ENCODE measurements around the gene YWHAE.

Gene YWHAE

DNA sequence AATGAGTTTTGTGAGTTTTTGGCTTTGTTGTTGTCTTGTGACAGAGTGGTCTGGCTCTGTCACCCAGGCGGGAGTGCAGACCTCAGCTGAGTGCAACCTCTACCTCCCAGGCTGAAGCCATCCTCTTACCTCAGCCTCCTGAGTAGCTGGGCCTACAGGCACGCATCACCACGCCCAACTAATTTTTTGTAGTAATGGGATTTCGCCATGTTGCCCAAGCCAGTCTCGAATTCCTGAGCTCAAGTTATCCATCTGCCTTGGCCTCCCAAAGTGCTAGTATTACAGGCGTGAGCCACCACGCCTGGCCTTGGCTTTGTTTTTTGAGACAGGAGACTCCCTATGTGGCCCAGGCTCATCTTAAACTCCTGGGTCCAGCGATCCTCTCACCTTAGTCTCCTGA, 40.9 kb upstream of the YWHAE start:
- Histone ChIP-seq H3K27me3 (no peaks in the 10 kb centered on the region), H3K36me3 (no peaks in the 10 kb centered on the region; the same call in 1 of the 2 replicates), H3K9me3 (no peaks in the 10 kb centered on the region), H3K4me3 (ENCODE audit: low read depth, low read length) (no peak overlapping the region), H3K4me1 (no peaks in the 10 kb centered on the region)
- no peak for DNase-seq
- TF ChIP-seq, protein P1, sequence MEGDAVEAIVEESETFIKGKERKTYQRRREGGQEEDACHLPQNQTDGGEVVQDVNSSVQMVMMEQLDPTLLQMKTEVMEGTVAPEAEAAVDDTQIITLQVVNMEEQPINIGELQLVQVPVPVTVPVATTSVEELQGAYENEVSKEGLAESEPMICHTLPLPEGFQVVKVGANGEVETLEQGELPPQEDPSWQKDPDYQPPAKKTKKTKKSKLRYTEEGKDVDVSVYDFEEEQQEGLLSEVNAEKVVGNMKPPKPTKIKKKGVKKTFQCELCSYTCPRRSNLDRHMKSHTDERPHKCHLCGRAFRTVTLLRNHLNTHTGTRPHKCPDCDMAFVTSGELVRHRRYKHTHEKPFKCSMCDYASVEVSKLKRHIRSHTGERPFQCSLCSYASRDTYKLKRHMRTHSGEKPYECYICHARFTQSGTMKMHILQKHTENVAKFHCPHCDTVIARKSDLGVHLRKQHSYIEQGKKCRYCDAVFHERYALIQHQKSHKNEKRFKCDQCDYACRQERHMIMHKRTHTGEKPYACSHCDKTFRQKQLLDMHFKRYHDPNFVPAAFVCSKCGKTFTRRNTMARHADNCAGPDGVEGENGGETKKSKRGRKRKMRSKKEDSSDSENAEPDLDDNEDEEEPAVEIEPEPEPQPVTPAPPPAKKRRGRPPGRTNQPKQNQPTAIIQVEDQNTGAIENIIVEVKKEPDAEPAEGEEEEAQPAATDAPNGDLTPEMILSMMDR (IDR thresholded peaks at IDR 0.05; ENCODE audit: low read depth, low read length): no peak

DNA sequence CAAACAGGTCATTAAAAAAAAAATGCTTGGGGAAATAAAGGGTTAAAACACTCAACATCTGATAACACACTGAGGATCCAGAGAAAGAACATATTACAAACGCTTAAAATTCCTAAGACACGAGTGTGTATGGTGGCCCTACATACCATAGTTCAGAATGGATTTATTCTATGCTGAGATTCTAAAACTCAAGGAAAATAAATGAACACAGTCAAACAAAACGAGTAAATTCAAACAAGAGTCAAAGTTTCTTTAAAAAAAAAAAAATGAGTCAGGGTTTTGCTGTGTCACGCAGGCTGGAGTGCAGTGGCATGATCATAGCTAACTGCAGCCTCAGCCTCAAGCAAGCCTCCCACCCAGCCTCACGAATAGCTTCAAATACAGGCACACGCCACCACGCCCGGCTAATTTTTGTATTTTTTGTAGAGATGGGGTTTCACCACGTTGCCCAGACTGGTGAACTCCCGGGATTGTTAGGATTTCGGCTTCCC, 38.6 kb upstream of the YWHAE start:
- no peak for DNase-seq
- TF ChIP-seq, protein P1 (IDR thresholded peaks at IDR 0.05; ENCODE audit: low read depth, low read length): no peak

DNA sequence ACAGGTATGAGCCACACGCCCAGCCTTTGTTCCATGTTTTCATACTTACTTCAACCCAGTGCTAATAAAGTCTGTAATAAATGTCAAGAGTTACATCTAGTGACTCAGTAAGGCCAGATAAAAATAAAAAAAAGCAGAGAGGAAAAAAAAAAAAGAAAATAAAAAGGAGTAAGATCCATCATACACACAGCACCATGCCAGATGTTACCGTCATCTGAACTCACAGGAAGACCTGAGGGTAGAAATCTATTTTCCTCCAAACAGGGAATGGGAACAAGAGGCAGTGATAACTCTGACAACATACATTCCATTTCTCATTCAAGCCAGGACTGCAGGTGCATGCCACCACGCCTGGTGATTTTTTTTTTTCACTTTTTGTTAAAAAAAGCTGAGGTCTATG, 35.3 kb upstream of the YWHAE start:
- Histone ChIP-seq H3K9me3 (no peaks in the 10 kb centered on the region), H3K4me3 (ENCODE audit: low read depth, low read length) (no peak overlapping the region), H3K27me3 (no peaks in the 10 kb centered on the region), H3K36me3 (peaks cover 2% of the 10 kb centered on the region), H3K4me1 (no peaks in the 10 kb centered on the region)
- TF ChIP-seq, protein P1 (IDR thresholded peaks at IDR 0.05; ENCODE audit: low read depth, low read length): no peak
- DNase-seq: no peak

More for the DNA sequence above, 38.6 kb upstream of the YWHAE start:
- H3K36me3 ChIP-seq: peaks cover 2% of the 10 kb centered on the region
- H3K27me3 ChIP-seq: no peaks in the 10 kb centered on the region
- no peaks in the 10 kb centered on the region for H3K4me1 ChIP-seq
- H3K9me3 ChIP-seq: no peaks in the 10 kb centered on the region
- no peak overlapping the region for H3K4me3 ChIP-seq (ENCODE audit: low read depth, low read length)

DNA sequence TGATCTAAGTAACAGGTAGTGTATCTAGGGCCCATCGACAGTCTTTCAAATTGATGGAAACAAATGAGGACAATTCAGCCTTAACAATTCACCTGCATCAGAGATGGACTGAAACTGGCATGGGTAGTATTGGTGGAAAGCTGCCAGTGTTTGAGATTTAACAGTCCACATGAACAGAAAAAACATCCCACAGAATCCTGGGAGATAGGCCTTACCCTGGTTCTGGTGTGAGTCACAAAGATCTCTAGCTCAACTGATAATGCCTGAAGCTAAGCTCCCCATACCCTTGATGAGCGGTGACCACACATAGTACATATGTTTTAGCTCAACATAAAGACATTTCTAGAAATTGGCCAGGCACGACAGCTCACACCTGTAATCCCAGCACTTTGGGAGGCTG, 34.1 kb upstream of the YWHAE start:
- TF ChIP-seq, protein P1 (IDR thresholded peaks at IDR 0.05; ENCODE audit: low read depth, low read length): no peak
- H3K36me3 ChIP-seq: peaks cover 2% of the 10 kb centered on the region
- no peaks in the 10 kb centered on the region for H3K27me3 ChIP-seq
- no peaks in the 10 kb centered on the region for H3K9me3 ChIP-seq
- H3K4me3 ChIP-seq (ENCODE audit: low read depth, low read length): no peak overlapping the region
- H3K4me1 ChIP-seq: no peaks in the 10 kb centered on the region
- no peak for DNase-seq

DNA sequence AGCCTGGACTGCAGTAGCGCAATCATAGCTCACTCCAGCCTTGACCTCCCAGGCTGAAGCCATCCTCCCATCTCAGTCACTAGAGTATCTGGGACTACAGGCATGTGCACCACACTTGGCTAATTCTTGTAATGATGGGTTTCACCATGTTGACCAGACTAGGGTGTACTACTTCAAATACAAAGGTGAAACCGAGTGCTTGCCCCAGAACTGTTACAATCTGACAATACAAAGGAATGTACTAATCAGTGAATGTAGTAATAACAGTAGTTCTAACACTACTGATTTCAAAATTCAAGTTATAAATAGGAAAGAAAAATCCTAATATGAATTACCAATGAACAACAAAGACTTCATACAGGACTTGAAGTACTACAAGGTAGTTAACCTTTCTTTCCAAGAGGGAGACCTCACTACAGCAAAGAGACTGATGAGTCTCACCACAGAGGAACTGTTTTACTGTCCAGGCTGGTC, 31.6 kb upstream of the YWHAE start:
- Histone ChIP-seq H3K4me1 (no peaks in the 10 kb centered on the region), H3K27me3 (no peaks in the 10 kb centered on the region), H3K36me3 (peaks cover 2% of the 10 kb centered on the region), H3K4me3 (ENCODE audit: low read depth, low read length) (no peak overlapping the region), H3K9me3 (no peaks in the 10 kb centered on the region)
- no peak for DNase-seq
- TF ChIP-seq, protein P1 (IDR thresholded peaks at IDR 0.05; ENCODE audit: low read depth, low read length): no peak

DNA sequence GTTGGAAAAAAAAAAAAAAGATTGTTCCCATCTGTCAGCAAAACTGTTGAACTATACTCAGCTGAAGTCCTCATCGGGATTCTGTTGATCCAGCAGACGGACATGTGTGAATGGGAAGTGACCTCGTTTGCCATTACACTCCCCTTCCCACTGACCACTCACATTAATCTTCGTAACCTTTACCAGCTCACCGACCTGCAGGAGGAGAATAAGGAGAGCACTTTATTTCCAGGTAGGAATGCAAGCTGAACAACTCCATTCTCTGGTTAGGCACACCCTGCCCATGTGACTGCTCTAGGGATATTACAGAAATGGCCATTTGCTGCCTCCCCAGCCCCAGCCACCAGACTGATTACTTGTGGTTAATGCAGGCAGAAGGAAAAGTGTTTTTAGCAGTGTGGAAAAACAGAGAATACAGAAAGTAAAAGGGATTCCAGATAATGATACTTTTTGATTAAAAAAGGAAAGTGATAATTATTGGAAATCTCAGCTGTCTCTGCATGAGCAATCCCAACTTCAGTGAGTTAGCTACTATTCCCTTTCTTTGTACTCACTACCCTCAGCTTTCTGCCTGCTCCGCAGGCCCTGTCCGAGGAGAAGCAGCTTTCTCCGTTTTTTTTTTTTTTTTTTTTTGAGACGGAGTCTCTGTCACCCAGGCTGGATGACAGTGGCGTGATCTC, 23.6 kb upstream of the YWHAE start:
- DNase-seq: no peak

More for the DNA sequence above, 23.6 kb upstream of the YWHAE start:
- Histone ChIP-seq H3K36me3 (peaks cover 3% of the 10 kb centered on the region; the same call in 1 of the 2 replicates), H3K27me3 (no peaks in the 10 kb centered on the region), H3K4me1 (no peaks in the 10 kb centered on the region), H3K4me3 (ENCODE audit: low read depth, low read length) (no peak overlapping the region), H3K9me3 (no peaks in the 10 kb centered on the region)
- TF ChIP-seq, protein P1 (IDR thresholded peaks at IDR 0.05; ENCODE audit: low read depth, low read length): no peak

Data from BE2C (cell line).